Muscle layer of colon (tissue), 2 donors: Measurements from ENCODE around the gene LHFPL5.

ENCODE experiments used
- H3K27ac ChIP-seq: one replicate; pipeline ENCODE4 v1.7.0; 2013; ENCODE audit warnings: low read depth, mild to moderate bottlenecking, low read length, moderate library complexity
- H3K27me3 ChIP-seq, 2 donors: one replicate each; pipeline ENCODE4 v1.7.0; 2013; ENCODE audit warnings: low read length in 2 of 2, mild to moderate bottlenecking in 2 of 2; ENCODE audit not compliant: insufficient read depth in 2 of 2, control insufficient read depth in 1 of 2
- H3K36me3 ChIP-seq: one replicate; pipeline ENCODE4 v1.7.0; 2013; ENCODE audit warnings: mild to moderate bottlenecking, low read length; ENCODE audit not compliant: insufficient read depth
- H3K4me1 ChIP-seq: one replicate; pipeline ENCODE4 v1.7.0; 2013; ENCODE audit warnings: mild to moderate bottlenecking, low read length; ENCODE audit not compliant: insufficient read depth
- H3K4me3 ChIP-seq, 2 donors: one replicate each; pipeline ENCODE4 v1.7.0; 2013; ENCODE audit warnings: low read length in 2 of 2, low read depth in 1 of 2, mild to moderate bottlenecking in 1 of 2, moderate library complexity in 1 of 2
- H3K9ac ChIP-seq: one replicate; pipeline ENCODE4 v1.7.0; 2013; ENCODE audit warnings: low read length
- H3K9me3 ChIP-seq: one replicate; pipeline ENCODE4 v1.7.0; 2013; ENCODE audit warnings: mild to moderate bottlenecking, low read length
- donor health status: abdominal sarcoma.
- donor health status: Adenocarcinoma of cecum.

Gene LHFPL5

GRCh38 chr6:35778437-35778836 is 26.7 kb upstream of the LHFPL5 start:
- no peak overlapping the region for H3K27ac ChIP-seq
- no peak overlapping the region for H3K9ac ChIP-seq
- H3K4me1 ChIP-seq = no peaks in the 10 kb centered on the region
- H3K36me3 ChIP-seq = no peaks in the 10 kb centered on the region
- H3K4me3 ChIP-seq = no peak overlapping the region
- no peaks in the 10 kb centered on the region for H3K9me3 ChIP-seq
- peaks cover 0 to 28% of the 10 kb centered on the region in 2 donors for H3K27me3 ChIP-seq

GRCh38 chr6:35780719-35781118 is 24.4 kb upstream of the LHFPL5 start, which contains the start of gene CLPSL1:
CLPSL1 (plus strand) TSS chr6:35781019; CDS start chr6:35781111, 92 bp downstream.
- Histone ChIP-seq H3K9me3 (no peaks in the 10 kb centered on the region), H3K27me3 (peaks cover 0 to 22% of the 10 kb centered on the region in 2 donors), H3K9ac (no peak within 1 kb of the TSS), H3K4me1 (no peaks in the 10 kb centered on the region), H3K36me3 (no peaks in the 10 kb centered on the region), H3K27ac (no peak within 1 kb of the TSS), H3K4me3 (no peak within 1 kb of the TSS)

- no peaks in the 10 kb centered on the region for H3K9me3 ChIP-seq
- H3K4me3 ChIP-seq = no peak overlapping the region
- no peak overlapping the region for H3K27ac ChIP-seq
- peaks cover 0 to 19% of the 10 kb centered on the region in 2 donors for H3K27me3 ChIP-seq
- H3K9ac ChIP-seq = no peak overlapping the region
- no peaks in the 10 kb centered on the region for H3K4me1 ChIP-seq
- H3K36me3 ChIP-seq = no peaks in the 10 kb centered on the region
Measured at GRCh38 chr6:35781290-35781689, 23.9 kb upstream of the LHFPL5 start.

- Histone ChIP-seq H3K36me3 (no peaks in the 10 kb centered on the region), H3K4me1 (no peaks in the 10 kb centered on the region), H3K9ac (no peak overlapping the region), H3K9me3 (no peaks in the 10 kb centered on the region), H3K27me3 (peaks cover 9 to 24% of the 10 kb centered on the region in 2 donors), H3K4me3 (no peak overlapping the region), H3K27ac (no peak overlapping the region)
Measured at GRCh38 chr6:35782424-35782823, 22.7 kb upstream of the LHFPL5 start.

- H3K9me3 ChIP-seq = no peaks in the 10 kb centered on the region
- no peaks in the 10 kb centered on the region for H3K4me1 ChIP-seq
- no peak overlapping the region for H3K9ac ChIP-seq
- H3K4me3 ChIP-seq = no peak overlapping the region
- no peaks in the 10 kb centered on the region for H3K36me3 ChIP-seq
- peaks cover 12 to 31% of the 10 kb centered on the region in 2 donors for H3K27me3 ChIP-seq
- H3K27ac ChIP-seq = no peak overlapping the region
Measured at GRCh38 chr6:35784200-35784599, 21.0 kb upstream of the LHFPL5 start.

GRCh38 chr6:35786272-35786671 is 18.9 kb upstream of the LHFPL5 start:
- Histone ChIP-seq H3K4me3 (no peak overlapping the region), H3K4me1 (no peaks in the 10 kb centered on the region), H3K9me3 (no peaks in the 10 kb centered on the region), H3K27ac (no peak overlapping the region), H3K36me3 (no peaks in the 10 kb centered on the region), H3K27me3 (peaks cover 12 to 25% of the 10 kb centered on the region in 2 donors), H3K9ac (no peak overlapping the region)

- no peaks in the 10 kb centered on the region for H3K9me3 ChIP-seq
- H3K27me3 ChIP-seq = peaks cover 12 to 25% of the 10 kb centered on the region in 2 donors
- no peak overlapping the region for H3K9ac ChIP-seq
- no peak overlapping the region for H3K4me3 ChIP-seq
- H3K4me1 ChIP-seq = no peaks in the 10 kb centered on the region
- no peak overlapping the region for H3K27ac ChIP-seq
- H3K36me3 ChIP-seq = no peaks in the 10 kb centered on the region
Measured at GRCh38 chr6:35786810-35787209, 18.3 kb upstream of the LHFPL5 start.

- Histone ChIP-seq H3K9ac (no peak overlapping the region), H3K27ac (no peak overlapping the region), H3K4me1 (no peaks in the 10 kb centered on the region), H3K9me3 (no peaks in the 10 kb centered on the region), H3K27me3 (peaks cover 12 to 22% of the 10 kb centered on the region in 2 donors), H3K36me3 (no peaks in the 10 kb centered on the region), H3K4me3 (no peak overlapping the region)
Measured at GRCh38 chr6:35787266-35788218, 17.6 kb upstream of the LHFPL5 start.

- H3K27ac ChIP-seq = no peak overlapping the region
- H3K9ac ChIP-seq = no peak overlapping the region
- H3K4me1 ChIP-seq = no peaks in the 10 kb centered on the region
- H3K36me3 ChIP-seq = no peaks in the 10 kb centered on the region
- H3K4me3 ChIP-seq = no peak overlapping the region
- H3K9me3 ChIP-seq = no peaks in the 10 kb centered on the region
- peaks cover 12 to 21% of the 10 kb centered on the region in 2 donors for H3K27me3 ChIP-seq
Measured at GRCh38 chr6:35788423-35788982, 16.6 kb upstream of the LHFPL5 start.

GRCh38 chr6:35790683-35791082 is 14.5 kb upstream of the LHFPL5 start:
- Histone ChIP-seq H3K4me1 (no peaks in the 10 kb centered on the region), H3K4me3 (no peak overlapping the region), H3K27ac (no peak overlapping the region), H3K36me3 (no peaks in the 10 kb centered on the region), H3K9ac (no peak overlapping the region), H3K27me3 (peaks cover 12 to 21% of the 10 kb centered on the region in 2 donors), H3K9me3 (no peaks in the 10 kb centered on the region)

GRCh38 chr6:35794536-35795452 is 10.4 kb upstream of the LHFPL5 start:
- no peaks in the 10 kb centered on the region for H3K27me3 ChIP-seq
- H3K4me1 ChIP-seq = no peaks in the 10 kb centered on the region
- H3K36me3 ChIP-seq = no peaks in the 10 kb centered on the region
- H3K27ac ChIP-seq = no peak overlapping the region
- H3K9ac ChIP-seq = no peak overlapping the region
- H3K9me3 ChIP-seq = no peaks in the 10 kb centered on the region
- no peak overlapping the region for H3K4me3 ChIP-seq
